ENCODE measurements around the gene ALDH3A2.

ALDH3A2 gene

DNA sequence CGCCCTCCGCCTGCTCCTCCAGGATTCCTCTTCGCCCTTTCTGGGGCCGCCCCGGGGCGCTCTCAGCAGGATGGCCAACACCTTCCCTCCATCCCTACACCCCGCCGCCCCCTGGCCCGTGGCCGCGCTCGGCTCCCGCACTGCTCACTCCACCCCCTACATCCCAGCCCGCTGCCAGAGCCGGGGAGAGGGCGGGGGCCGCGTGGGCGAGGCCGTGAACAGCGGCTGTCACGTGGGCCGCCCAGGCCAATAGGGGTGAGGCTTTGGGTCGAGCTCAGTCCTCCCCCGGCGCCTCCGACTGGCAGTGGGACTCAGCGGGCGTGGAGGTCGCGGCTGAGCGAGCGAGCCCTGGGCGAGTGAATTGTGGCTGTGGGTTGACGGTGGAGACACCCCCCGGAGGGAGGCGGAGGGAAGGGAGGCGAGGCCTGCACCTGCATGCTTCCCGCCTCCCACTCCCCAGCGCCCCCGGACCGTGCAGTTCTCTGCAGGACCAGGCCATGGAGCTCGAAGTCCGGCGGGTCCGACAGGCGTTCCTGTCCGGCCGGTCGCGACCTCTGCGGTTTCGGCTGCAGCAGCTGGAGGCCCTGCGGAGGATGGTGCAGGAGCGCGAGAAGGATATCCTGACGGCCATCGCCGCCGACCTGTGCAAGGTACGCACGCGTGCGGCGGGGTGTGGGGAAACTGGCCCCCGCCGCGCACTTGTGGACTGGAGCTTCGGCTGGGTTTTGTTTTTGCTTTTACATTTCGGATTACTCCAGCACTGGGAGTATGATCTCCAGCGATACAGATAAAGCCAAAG lies at the start of gene ALDH3A2:
Gene ALDH3A2, plus strand, starts transcription at position 277 of the 799 bp plus-strand sequence. Its CDS starts 221 bp downstream, at position 498.
- H3K36me3 ChIP-seq (ENCODE audit: insufficient read depth, low read length): 0 out of 2 replicates have a peak, but pooled peaks cover 4% of the 10 kb centered on the region
- H3K4me1 ChIP-seq (ENCODE audit: insufficient read depth, low read length): peaks cover 21% of the 10 kb centered on the region
- H3K9ac ChIP-seq (ENCODE audit: low read depth, low read length): peak within 1 kb of the TSS; percentile 99
- no peaks in the 10 kb centered on the region for H3K9me3 ChIP-seq (ENCODE audit: control insufficient read depth, insufficient read depth, low read length)

DNA sequence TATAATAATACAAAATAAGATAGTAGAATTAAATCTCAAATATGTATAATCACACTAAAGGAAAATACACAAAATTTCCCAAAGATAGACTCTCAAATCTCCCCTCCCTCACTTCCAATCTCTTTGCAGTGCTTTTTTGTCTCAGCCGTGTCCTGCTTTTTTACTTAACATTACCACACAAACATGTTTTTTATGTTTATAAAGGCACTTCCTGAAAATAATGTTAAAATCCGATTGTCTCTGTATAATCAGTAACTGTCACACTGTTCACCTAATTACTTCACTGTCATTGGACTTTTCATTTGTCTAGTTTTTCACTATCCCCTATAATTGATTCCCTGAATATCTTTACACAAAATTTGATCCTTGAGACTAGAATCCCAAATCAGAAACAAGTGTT lies 38.2 kb upstream of the ALDH3A2 start:
- no peaks in the 10 kb centered on the region for H3K4me1 ChIP-seq (ENCODE audit: insufficient read depth, low read length)
- no peaks in the 10 kb centered on the region for H3K36me3 ChIP-seq (ENCODE audit: insufficient read depth, low read length)
- no peaks in the 10 kb centered on the region for H3K9me3 ChIP-seq (ENCODE audit: control insufficient read depth, insufficient read depth, low read length)
- no peak overlapping the region for H3K9ac ChIP-seq (ENCODE audit: low read depth, low read length)

DNA sequence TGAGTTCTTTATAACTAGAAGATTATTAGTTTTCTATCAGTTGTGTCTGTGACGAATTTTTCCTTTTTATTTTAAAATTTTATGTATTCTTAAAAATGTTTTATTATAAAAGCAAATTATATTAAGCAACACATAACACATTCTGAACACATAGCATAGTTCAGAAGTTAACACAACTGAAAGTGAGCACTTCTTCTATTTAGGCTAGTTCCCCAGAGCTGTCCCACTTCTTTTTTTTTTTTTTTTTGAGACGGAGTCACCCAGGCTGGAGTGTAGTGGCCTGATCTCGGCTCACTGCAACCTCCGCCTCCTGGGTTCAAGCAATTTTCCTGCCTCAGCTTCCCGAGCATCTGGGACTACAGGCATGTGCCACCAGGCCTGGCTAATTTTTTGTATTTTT lies 37.7 kb upstream of the ALDH3A2 start:
- Histone ChIP-seq H3K9ac (ENCODE audit: low read depth, low read length) (no peak overlapping the region), H3K4me1 (ENCODE audit: insufficient read depth, low read length) (no peaks in the 10 kb centered on the region), H3K36me3 (ENCODE audit: insufficient read depth, low read length) (no peaks in the 10 kb centered on the region), H3K9me3 (ENCODE audit: control insufficient read depth, insufficient read depth, low read length) (no peaks in the 10 kb centered on the region)

DNA sequence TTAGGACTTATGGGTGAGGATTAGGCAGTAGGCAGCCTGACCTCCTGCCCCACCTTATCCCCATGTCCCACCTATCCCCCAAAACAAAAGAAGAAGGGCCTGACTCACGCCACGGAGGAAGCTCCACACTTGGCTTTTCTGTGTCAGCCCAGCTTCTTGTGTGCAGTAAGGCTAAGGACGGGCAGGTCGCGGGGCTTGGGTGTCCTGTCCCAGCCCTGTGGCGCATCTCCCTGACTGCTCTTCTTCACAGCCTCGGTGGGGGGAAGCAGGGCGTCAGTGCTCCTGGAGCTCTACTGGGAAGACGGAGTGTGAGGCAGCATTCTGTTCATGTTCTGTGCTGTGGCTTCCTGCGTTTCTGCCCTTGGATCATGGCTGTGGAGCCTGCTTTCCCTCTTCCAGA lies 34.6 kb upstream of the ALDH3A2 start:
- H3K9me3 ChIP-seq (ENCODE audit: control insufficient read depth, insufficient read depth, low read length): peaks cover 3% of the 10 kb centered on the region
- H3K4me1 ChIP-seq (ENCODE audit: insufficient read depth, low read length): no peaks in the 10 kb centered on the region
- H3K36me3 ChIP-seq (ENCODE audit: insufficient read depth, low read length): no peaks in the 10 kb centered on the region
- H3K9ac ChIP-seq (ENCODE audit: low read depth, low read length): no peak overlapping the region

DNA sequence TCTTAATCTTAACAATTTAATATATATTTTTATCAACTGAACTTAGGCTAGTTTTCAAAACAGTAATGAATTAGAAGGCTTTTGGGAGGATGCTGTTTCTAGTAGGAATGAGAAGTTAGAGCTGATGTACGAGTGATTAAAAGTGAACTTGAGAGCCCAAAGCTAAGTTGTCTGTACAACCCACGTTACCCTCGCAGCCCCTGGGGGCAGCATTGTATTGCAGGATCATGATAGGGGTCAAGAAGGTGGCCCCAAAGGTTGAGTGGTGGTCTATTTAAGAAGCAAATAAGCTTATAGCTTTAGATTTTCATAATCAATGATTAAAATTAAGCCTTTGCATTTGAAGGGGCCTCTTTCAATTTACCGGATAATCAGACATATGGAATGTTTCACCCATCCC lies 33.7 kb upstream of the ALDH3A2 start:
- Histone ChIP-seq H3K36me3 (ENCODE audit: insufficient read depth, low read length) (no peaks in the 10 kb centered on the region), H3K4me1 (ENCODE audit: insufficient read depth, low read length) (no peaks in the 10 kb centered on the region), H3K9me3 (ENCODE audit: control insufficient read depth, insufficient read depth, low read length) (peaks cover 9% of the 10 kb centered on the region), H3K9ac (ENCODE audit: low read depth, low read length) (no peak overlapping the region)

DNA sequence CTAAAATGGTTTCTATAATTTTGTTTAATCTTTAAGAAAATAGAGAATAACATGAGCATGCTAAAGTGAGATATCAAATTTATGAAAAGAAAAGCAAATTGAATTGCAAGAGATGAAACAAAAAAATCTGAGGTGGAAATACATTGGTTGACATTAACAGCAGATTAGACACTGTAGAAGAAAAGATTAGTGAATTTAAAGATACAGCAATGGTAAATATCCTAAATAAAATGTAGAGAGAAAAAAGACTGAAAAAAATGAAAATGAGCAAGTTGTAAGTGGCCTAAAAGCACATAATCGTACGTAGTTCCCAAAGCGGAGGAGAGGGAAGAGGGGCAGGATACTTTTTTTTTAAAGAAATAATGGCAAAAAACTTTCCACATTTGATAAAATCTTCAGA lies 30.5 kb upstream of the ALDH3A2 start:
- H3K9ac ChIP-seq (ENCODE audit: low read depth, low read length): no peak overlapping the region
- H3K4me1 ChIP-seq (ENCODE audit: insufficient read depth, low read length): no peaks in the 10 kb centered on the region
- H3K9me3 ChIP-seq (ENCODE audit: control insufficient read depth, insufficient read depth, low read length): peaks cover 9% of the 10 kb centered on the region
- H3K36me3 ChIP-seq (ENCODE audit: insufficient read depth, low read length): no peaks in the 10 kb centered on the region

DNA sequence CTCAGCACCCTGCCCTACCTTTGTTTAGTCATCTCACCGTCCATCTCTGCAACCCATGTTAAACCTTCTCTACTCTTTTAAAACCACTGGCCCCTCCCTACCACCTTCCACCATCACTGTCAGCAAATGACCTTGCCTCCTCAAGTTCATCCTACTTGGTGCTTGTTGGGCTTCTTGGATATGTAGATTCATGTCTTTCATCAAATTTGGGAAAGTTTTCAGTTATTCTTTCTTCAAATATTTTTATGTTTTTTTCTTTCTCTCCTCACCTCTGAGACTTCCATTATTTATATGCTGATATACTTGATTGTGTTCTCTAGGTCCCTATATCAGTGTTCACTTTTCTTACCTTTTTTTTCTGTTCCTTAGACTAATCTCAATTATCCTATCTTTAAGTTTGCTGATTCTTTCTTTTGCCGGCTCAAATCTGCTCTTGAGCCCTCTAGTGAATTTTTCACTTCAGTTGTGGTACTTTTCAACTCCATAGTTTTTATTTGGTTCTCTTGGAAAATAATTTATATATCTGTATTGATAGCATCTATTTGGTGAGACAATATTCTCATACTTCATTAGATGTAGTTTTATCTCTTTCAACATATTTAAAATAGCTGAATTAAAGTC lies 28.7 kb upstream of the ALDH3A2 start:
- Histone ChIP-seq H3K4me1 (ENCODE audit: insufficient read depth, low read length) (no peaks in the 10 kb centered on the region), H3K9ac (ENCODE audit: low read depth, low read length) (no peak overlapping the region), H3K9me3 (ENCODE audit: control insufficient read depth, insufficient read depth, low read length) (peaks cover 9% of the 10 kb centered on the region), H3K36me3 (ENCODE audit: insufficient read depth, low read length) (no peaks in the 10 kb centered on the region)

DNA sequence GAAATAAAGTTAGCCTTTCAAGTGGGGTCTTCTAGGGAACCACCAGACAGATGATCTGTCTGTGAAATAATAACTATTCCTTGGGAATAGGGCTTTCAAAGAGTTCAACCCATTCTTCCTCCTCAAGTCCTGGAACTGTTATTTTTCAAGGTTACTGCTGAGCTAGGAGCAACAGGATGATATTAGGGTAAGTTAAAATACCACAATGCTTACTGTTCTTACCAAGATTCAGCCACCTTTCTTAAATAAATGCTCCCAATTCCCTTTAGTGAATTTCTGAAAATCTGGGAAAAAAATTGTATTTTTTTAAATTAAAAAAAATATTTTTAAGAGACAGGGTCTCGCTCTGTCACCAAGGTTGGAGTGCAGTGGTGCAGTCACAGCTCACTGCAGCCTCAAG lies 26.9 kb upstream of the ALDH3A2 start:
- peaks cover 14% of the 10 kb centered on the region for H3K9me3 ChIP-seq (ENCODE audit: control insufficient read depth, insufficient read depth, low read length)
- H3K9ac ChIP-seq (ENCODE audit: low read depth, low read length): no peak overlapping the region
- no peaks in the 10 kb centered on the region for H3K36me3 ChIP-seq (ENCODE audit: insufficient read depth, low read length)
- H3K4me1 ChIP-seq (ENCODE audit: insufficient read depth, low read length): no peaks in the 10 kb centered on the region

DNA sequence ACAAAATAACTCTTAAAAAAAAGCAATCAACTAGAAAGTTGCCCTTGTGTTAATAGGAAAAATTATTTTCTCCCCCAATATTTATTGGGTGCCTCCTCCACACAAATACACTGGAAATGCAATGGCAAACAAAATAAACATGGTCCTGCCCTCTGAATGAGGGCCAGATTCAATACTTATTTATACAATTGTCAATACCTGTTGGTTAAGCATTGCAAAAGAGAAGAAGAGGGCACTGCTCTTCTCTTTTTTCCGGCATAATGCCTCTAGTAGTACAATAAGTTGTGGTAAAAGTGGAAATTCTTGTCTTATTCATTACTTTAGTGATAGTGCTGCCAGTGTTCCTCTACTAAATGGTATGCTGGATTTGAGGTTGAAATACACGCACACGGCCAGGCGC lies 22.5 kb upstream of the ALDH3A2 start:
- H3K9ac ChIP-seq (ENCODE audit: low read depth, low read length): no peak overlapping the region
- no peaks in the 10 kb centered on the region for H3K4me1 ChIP-seq (ENCODE audit: insufficient read depth, low read length)
- H3K9me3 ChIP-seq (ENCODE audit: control insufficient read depth, insufficient read depth, low read length): peaks cover 4% of the 10 kb centered on the region
- H3K36me3 ChIP-seq (ENCODE audit: insufficient read depth, low read length): no peaks in the 10 kb centered on the region

DNA sequence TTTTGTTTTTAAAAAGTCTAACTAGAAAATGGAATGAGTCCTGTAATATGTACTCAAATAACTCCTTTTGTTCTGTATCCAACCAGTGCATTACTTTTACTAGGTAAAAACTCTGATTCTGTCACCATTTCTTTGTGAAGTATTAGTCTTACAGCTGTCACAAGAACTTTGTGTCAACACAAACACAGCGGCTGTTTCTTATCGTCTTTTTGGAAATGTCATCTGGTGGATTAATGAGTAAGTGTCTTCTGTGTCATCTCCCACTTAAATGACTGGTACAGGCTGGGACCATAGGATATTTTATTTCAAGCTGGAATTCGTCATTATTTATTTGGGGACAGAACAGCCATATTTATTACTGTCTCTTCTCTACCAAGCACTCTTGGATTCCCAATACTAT lies 19.1 kb upstream of the ALDH3A2 start:
- no peak overlapping the region for H3K9ac ChIP-seq (ENCODE audit: low read depth, low read length)
- peaks cover 4% of the 10 kb centered on the region for H3K9me3 ChIP-seq (ENCODE audit: control insufficient read depth, insufficient read depth, low read length)
- no peaks in the 10 kb centered on the region for H3K4me1 ChIP-seq (ENCODE audit: insufficient read depth, low read length)
- H3K36me3 ChIP-seq (ENCODE audit: insufficient read depth, low read length): no peaks in the 10 kb centered on the region

DNA sequence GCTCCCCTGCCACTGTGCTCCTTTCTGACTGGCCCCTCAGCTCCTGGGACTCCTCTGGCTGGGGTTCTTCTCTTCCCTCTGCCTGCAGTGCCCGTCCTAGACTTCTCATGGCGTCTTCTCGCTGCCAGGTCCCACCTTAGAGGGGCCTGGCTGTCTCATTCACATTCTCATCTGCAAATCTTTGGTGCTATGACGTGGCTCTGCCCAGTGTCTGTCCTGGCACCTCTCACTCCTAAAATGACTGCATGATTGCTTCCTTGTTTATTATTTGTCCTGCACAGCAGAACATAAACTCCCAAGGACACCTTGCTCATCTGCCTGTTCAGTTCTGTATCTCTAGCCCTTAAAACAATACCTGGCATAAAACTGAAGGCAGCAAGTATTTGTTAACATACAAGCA lies 18.5 kb upstream of the ALDH3A2 start:
- Histone ChIP-seq H3K36me3 (ENCODE audit: insufficient read depth, low read length) (no peaks in the 10 kb centered on the region), H3K9me3 (ENCODE audit: control insufficient read depth, insufficient read depth, low read length) (peaks cover 3% of the 10 kb centered on the region), H3K9ac (ENCODE audit: low read depth, low read length) (no peak overlapping the region), H3K4me1 (ENCODE audit: insufficient read depth, low read length) (no peaks in the 10 kb centered on the region)

DNA sequence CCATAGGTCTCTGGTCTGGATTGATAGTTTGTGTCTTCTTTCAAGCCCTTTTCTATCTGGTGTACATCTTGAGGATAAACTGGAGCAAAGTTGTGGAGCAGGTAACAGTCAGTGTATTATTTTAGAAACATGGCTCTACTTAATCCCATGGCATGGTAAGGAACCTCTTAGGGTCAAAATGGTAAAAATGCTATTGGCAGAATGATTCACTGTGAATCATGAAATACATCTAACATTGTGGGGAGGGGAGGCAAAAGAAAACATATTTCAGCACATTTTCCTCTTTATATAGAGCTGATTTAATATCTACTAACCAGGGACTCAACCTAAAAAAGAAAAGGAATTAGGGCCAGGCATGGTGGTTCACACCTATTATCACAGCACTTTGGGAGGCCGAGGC lies 17.9 kb upstream of the ALDH3A2 start:
- peaks cover 2% of the 10 kb centered on the region for H3K9me3 ChIP-seq (ENCODE audit: control insufficient read depth, insufficient read depth, low read length)
- no peaks in the 10 kb centered on the region for H3K4me1 ChIP-seq (ENCODE audit: insufficient read depth, low read length)
- H3K36me3 ChIP-seq (ENCODE audit: insufficient read depth, low read length): no peaks in the 10 kb centered on the region
- no peak overlapping the region for H3K9ac ChIP-seq (ENCODE audit: low read depth, low read length)

DNA sequence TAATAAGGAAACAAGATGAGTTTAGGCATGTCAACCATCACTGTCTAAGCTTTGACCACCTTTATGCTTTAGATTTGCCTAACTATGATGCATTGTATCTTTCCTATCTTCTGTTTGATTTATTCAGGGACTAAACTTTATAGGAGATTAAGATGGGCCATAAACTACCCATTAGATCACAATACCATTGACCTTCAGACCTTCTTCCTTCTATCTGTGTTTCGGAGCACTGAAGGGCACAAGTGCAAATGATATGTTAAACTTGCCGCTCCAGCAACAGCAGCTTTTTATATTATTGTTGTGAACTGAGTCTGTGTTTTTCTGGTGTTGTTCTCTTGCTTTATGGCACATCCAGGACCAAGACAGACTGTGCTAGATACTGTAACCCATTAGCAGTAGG lies 16.6 kb upstream of the ALDH3A2 start:
- no peaks in the 10 kb centered on the region for H3K4me1 ChIP-seq (ENCODE audit: insufficient read depth, low read length)
- H3K9me3 ChIP-seq (ENCODE audit: control insufficient read depth, insufficient read depth, low read length): no peaks in the 10 kb centered on the region; the same call in 1 of the 2 replicates
- H3K9ac ChIP-seq (ENCODE audit: low read depth, low read length): no peak overlapping the region
- H3K36me3 ChIP-seq (ENCODE audit: insufficient read depth, low read length): no peaks in the 10 kb centered on the region

DNA sequence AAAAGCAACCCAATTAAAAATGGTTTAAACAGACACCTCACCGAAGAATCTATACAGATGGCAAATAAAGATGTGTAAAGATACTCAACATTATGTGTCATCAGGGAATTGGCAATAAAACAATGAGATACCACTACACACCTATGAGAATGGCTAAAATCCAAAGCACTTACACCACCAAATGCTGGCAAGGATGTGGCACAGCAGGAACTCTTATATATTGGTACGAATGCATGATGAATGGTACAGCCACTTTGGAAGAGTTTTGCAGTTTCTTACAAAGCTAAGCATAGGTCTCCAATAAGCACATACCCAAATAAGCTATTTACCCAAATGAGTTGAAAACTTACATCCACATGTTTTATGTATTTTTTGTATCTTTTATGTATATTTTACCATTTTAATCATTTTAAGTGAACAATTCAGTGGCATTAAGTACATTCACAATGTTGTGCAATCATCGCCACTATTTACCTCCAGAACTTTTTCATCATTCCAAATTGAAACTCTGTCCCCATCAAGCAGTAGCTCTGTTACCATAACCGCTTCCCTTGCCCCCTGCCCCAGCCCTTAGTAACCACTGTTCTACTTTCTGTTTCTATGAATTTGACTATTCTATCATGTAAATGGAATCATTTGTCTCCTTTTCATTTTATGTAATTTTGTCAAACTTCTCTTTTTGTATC lies 6.7 kb upstream of the ALDH3A2 start:
- Histone ChIP-seq H3K36me3 (ENCODE audit: insufficient read depth, low read length) (no peaks in the 10 kb centered on the region), H3K9ac (ENCODE audit: low read depth, low read length) (no peak overlapping the region), H3K9me3 (ENCODE audit: control insufficient read depth, insufficient read depth, low read length) (peaks cover 3% of the 10 kb centered on the region; the same call in 1 of the 2 replicates), H3K4me1 (ENCODE audit: insufficient read depth, low read length) (peaks cover 24% of the 10 kb centered on the region)
